ENCODE data around the gene TRPM5.

DNA sequence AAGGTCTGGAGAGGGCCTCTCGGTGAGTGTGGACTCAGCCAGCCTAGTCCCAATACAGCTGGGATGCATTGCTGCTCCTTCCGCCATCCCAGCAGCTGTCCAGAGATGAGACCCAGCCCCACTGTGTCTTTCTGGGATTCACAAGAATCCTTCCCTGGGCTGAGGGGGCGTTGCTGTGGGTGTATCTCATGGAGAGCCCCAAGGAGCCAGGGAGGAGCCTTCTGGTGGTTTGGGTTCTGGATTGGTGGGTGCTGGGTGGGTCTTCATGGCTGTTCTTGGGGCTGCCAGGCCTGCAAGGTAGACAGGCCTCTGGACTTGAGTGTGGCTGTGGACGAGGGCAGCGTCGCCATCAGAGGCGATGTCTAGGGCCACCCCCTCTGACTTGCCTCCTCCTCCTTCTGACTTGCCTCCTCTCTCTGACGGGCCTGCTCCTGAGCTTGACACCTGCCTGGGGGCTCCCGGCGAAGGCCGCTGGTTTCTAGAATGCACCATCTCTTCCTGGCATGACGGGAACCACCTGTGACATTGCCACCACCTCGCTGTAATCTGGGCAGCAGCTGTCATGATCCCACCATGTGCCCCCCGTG lies 17.7 kb upstream of the TRPM5 start:
- no peak for TF ChIP-seq EZH2phosphoT487 (IDR thresholded peaks at IDR 0.05; ENCODE audit: low read length)
- TF ChIP-seq, protein P1, sequence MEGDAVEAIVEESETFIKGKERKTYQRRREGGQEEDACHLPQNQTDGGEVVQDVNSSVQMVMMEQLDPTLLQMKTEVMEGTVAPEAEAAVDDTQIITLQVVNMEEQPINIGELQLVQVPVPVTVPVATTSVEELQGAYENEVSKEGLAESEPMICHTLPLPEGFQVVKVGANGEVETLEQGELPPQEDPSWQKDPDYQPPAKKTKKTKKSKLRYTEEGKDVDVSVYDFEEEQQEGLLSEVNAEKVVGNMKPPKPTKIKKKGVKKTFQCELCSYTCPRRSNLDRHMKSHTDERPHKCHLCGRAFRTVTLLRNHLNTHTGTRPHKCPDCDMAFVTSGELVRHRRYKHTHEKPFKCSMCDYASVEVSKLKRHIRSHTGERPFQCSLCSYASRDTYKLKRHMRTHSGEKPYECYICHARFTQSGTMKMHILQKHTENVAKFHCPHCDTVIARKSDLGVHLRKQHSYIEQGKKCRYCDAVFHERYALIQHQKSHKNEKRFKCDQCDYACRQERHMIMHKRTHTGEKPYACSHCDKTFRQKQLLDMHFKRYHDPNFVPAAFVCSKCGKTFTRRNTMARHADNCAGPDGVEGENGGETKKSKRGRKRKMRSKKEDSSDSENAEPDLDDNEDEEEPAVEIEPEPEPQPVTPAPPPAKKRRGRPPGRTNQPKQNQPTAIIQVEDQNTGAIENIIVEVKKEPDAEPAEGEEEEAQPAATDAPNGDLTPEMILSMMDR (IDR thresholded peaks at IDR 0.05; ENCODE audit: low read length) = no peak

Measured in MM.1S (cell line).